ENCODE measurements around the gene ASF1A.

Gene ASF1A

GRCh38 chr6:118892355-118892991 lies 1.5 kb upstream of the ASF1A start:
- no peak for TF ChIP-seq CTCF (IDR thresholded peaks at IDR 0.05; ENCODE audit: insufficient read depth, low read depth, low read length, missing control alignments)
- no peak for DNase-seq (ENCODE audit: low read depth)
- H3K4me3 ChIP-seq (ENCODE audit: low read depth, low read length) = peak overlapping the region; percentile 85

GRCh38 chr6:118893064-118893806 lies 717 bp upstream of the ASF1A start:
- TF ChIP-seq CTCF (IDR thresholded peaks at IDR 0.05; ENCODE audit: insufficient read depth, low read depth, low read length, missing control alignments) = no peak
- peak overlapping the region; percentile 85 for H3K4me3 ChIP-seq (ENCODE audit: low read depth, low read length)
- peak; percentile 74 for DNase-seq (ENCODE audit: low read depth)

- TF ChIP-seq CTCF (IDR thresholded peaks at IDR 0.05; ENCODE audit: insufficient read depth, low read depth, low read length, missing control alignments) = peak; percentile 3
- H3K4me3 ChIP-seq (ENCODE audit: low read depth, low read length) = peak overlapping the region; percentile 95
- peak; percentile 80 for DNase-seq (ENCODE audit: low read depth)
Observed at GRCh38 chr6:118894425-118895260, 691 bp downstream of the ASF1A start.

GRCh38 chr6:118895261-118895560 lies 1.3 kb downstream of the ASF1A start:
- H3K4me3 ChIP-seq (ENCODE audit: low read depth, low read length) = peak overlapping the region; percentile 95
- no peak for DNase-seq (ENCODE audit: low read depth)
- no peak for TF ChIP-seq CTCF (IDR thresholded peaks at IDR 0.05; ENCODE audit: insufficient read depth, low read depth, low read length, missing control alignments)

GRCh38 chr6:118895859-118896258 lies 1.9 kb downstream of the ASF1A start:
- DNase-seq (ENCODE audit: low read depth) = no peak
- no peak for TF ChIP-seq CTCF (IDR thresholded peaks at IDR 0.05; ENCODE audit: insufficient read depth, low read depth, low read length, missing control alignments)
- peak overlapping the region; percentile 95 for H3K4me3 ChIP-seq (ENCODE audit: low read depth, low read length)

GRCh38 chr6:118896339-118897136 lies 2.6 kb downstream of the ASF1A start:
- TF ChIP-seq CTCF (IDR thresholded peaks at IDR 0.05; ENCODE audit: insufficient read depth, low read depth, low read length, missing control alignments) = peak; percentile 47
- peak; percentile 67 for DNase-seq (ENCODE audit: low read depth)
- peak overlapping the region; percentile 95 for H3K4me3 ChIP-seq (ENCODE audit: low read depth, low read length)

All from GM12865 (cell line).